CD8-positive, alpha-beta memory T cell (primary cell): ENCODE measurements around the gene UGT1A5. TPM values are rescaled to one million over a fixed set of nuclear protein-coding genes. Genes with fewer than 3 reads are reported as not detected.

ENCODE experiments used
- CTCF ChIA-PET: fragments of 350-600 bp; sonication (Branson Sonifier 250); formaldehyde crosslinking; loops from one replicate; lab custom pipeline; 2021; ENCODE audit warnings: antibody characterized with exemption; lab: Charles Lee
- POLR2A ChIA-PET: fragments of 350-600 bp; sonication (Branson Sonifier 250); formaldehyde crosslinking; loops from one replicate; lab custom pipeline; 2021; ENCODE audit warnings: antibody characterized with exemption; lab: Charles Lee
- DNase-seq, 5 donors: peaks; one replicate each; pipeline versions ENCODE4 v3.0.0 to v3.0.0-alpha.2; 2020 to 2022; ENCODE audit warnings: mixed read lengths in 1 of 5
- H3K27ac ChIP-seq: one replicate; pipeline ENCODE4 v1.7.0; 2013; ENCODE audit warnings: low read depth, mild to moderate bottlenecking, low read length, moderate library complexity
- H3K27me3 ChIP-seq: 2 replicates; pipeline ENCODE4 v1.7.0; 2013; ENCODE audit warnings: low read length, mild to moderate bottlenecking; ENCODE audit not compliant: insufficient read depth, poor library complexity, severe bottlenecking
- H3K36me3 ChIP-seq: 2 replicates; pipeline ENCODE4 v1.7.0; 2013; ENCODE audit warnings: mild to moderate bottlenecking, low read length, moderate library complexity; ENCODE audit not compliant: insufficient read depth
- H3K4me1 ChIP-seq: 2 replicates; pipeline ENCODE4 v1.7.0; 2013; ENCODE audit warnings: mild to moderate bottlenecking, low read length, moderate library complexity; ENCODE audit not compliant: insufficient read depth
- H3K4me3 ChIP-seq: 2 replicates; pipeline ENCODE4 v1.7.0; 2013; ENCODE audit warnings: mild to moderate bottlenecking, low read length
- H3K9me3 ChIP-seq: 2 replicates; pipeline ENCODE4 v1.7.0; 2013; ENCODE audit warnings: mild to moderate bottlenecking, low read length
- H3K27ac Mint-ChIP-seq, 8 donors: one replicate each; pipeline ENCODE4 v1.8.0; 2020 to 2021; ENCODE audit warnings: mixed read lengths in 8 of 8, mild to moderate bottlenecking in 6 of 8, inconsistent platforms in 3 of 8, moderate library complexity in 3 of 8
- H3K27me3 Mint-ChIP-seq, 2 donors: one replicate each; pipeline ENCODE4 v1.8.0; 2020 to 2021; ENCODE audit warnings: mixed read lengths in 2 of 2, mild to moderate bottlenecking in 1 of 2, moderate library complexity in 1 of 2
- H3K36me3 Mint-ChIP-seq, 3 donors: one replicate each; pipeline ENCODE4 v1.8.0; 2020 to 2021; ENCODE audit warnings: mixed read lengths in 3 of 3, inconsistent platforms in 1 of 3, mild to moderate bottlenecking in 1 of 3
- H3K4me1 Mint-ChIP-seq, 3 donors: one replicate each; pipeline ENCODE4 v1.8.0; 2020 to 2021; ENCODE audit warnings: mixed read lengths in 3 of 3, inconsistent platforms in 1 of 3, mild to moderate bottlenecking in 1 of 3
- H3K4me3 Mint-ChIP-seq, 7 donors: one replicate each; pipeline ENCODE4 v1.8.0; 2020 to 2021; ENCODE audit warnings: mixed read lengths in 7 of 7, mild to moderate bottlenecking in 6 of 7, moderate library complexity in 4 of 7, inconsistent platforms in 2 of 7
- H3K9me3 Mint-ChIP-seq, 5 donors: one replicate each; pipeline ENCODE4 v1.8.0; 2020 to 2022; ENCODE audit warnings: mixed read lengths in 5 of 5, mild to moderate bottlenecking in 3 of 5, moderate library complexity in 2 of 5, inconsistent platforms in 1 of 5
- polyA plus RNA-seq: library from polyadenylated mRNA; unstranded; fragments of 300-500 nt; fragmentation: Illumina TruSeq; gene quantifications from one replicate; pipeline ENCODE4 v1.2.3, GENCODE V29; 2021
- total RNA-seq, 2 experiments: library from RNA; stranded (reverse); gene quantifications; one replicate each; pipeline ENCODE4 v1.2.3, GENCODE V29; 2021

Gene UGT1A5
- total and polyA plus RNA-seq, 3 experiments from 2014 or later: not detected

- H3K27ac ChIP-seq: no peak overlapping the region
- ChIA-PET CTCF (no interaction called here), POLR2A (no interaction called here)
- no peaks in the 10 kb centered on the region for H3K4me1 ChIP-seq
- Mint-ChIP-seq H3K9me3 (peaks cover 0 to 2% (median 0%) of the 10 kb centered on the region in 5 donors), H3K4me3 (no peak overlapping the region), H3K27ac (no peak overlapping the region), H3K4me1 (no peaks in the 10 kb centered on the region), H3K27me3 (peaks cover 10 to 37% of the 10 kb centered on the region in 2 donors), H3K36me3 (no peaks in the 10 kb centered on the region)
- no peaks in the 10 kb centered on the region for H3K36me3 ChIP-seq
- H3K4me3 ChIP-seq: no peak overlapping the region
- DNase-seq: no peak
- H3K27me3 ChIP-seq: no peaks in the 10 kb centered on the region
- H3K9me3 ChIP-seq: no peaks in the 10 kb centered on the region
These were observed 56.6 kb downstream of the UGT1A5 start for GRCh38 chr2:233769260-233769659.

GRCh38 chr2:233772153-233772552 is 59.4 kb downstream of the UGT1A5 start:
- CTCF ChIA-PET: no interaction called here
- H3K4me1 Mint-ChIP-seq: no peaks in the 10 kb centered on the region

GRCh38 chr2:233772583-233772982 is 59.9 kb downstream of the UGT1A5 start:
- Mint-ChIP-seq H3K27ac (no peak overlapping the region), H3K4me1 (no peaks in the 10 kb centered on the region), H3K27me3 (peaks cover 3 to 29% of the 10 kb centered on the region in 2 donors), H3K36me3 (peaks cover 0 to 9% (median 0%) of the 10 kb centered on the region in 3 donors), H3K9me3 (peaks cover 0 to 8% (median 1%) of the 10 kb centered on the region in 5 donors), H3K4me3 (no peak overlapping the region)
- H3K36me3 ChIP-seq: no peaks in the 10 kb centered on the region
- H3K4me3 ChIP-seq: no peak overlapping the region
- no peaks in the 10 kb centered on the region for H3K9me3 ChIP-seq
- H3K4me1 ChIP-seq: no peaks in the 10 kb centered on the region
- ChIA-PET POLR2A (no interaction called here), CTCF (no interaction called here)
- no peak overlapping the region for H3K27ac ChIP-seq
- DNase-seq: no peak
- no peaks in the 10 kb centered on the region for H3K27me3 ChIP-seq

More at GRCh38 chr2:233772153-233772552, 59.4 kb downstream of the UGT1A5 start:
- POLR2A ChIA-PET: no interaction called here
- no peak overlapping the region for H3K4me3 Mint-ChIP-seq
- Histone ChIP-seq H3K4me1 (no peaks in the 10 kb centered on the region), H3K36me3 (no peaks in the 10 kb centered on the region), H3K27ac (no peak overlapping the region), H3K27me3 (no peaks in the 10 kb centered on the region), H3K4me3 (no peak overlapping the region), H3K9me3 (no peaks in the 10 kb centered on the region)
- peaks cover 0 to 8% (median 1%) of the 10 kb centered on the region in 5 donors for H3K9me3 Mint-ChIP-seq
- DNase-seq: no peak
- H3K27ac Mint-ChIP-seq: no peak overlapping the region
- peaks cover 5 to 28% of the 10 kb centered on the region in 2 donors for H3K27me3 Mint-ChIP-seq
- peaks cover 0 to 9% (median 0%) of the 10 kb centered on the region in 3 donors for H3K36me3 Mint-ChIP-seq

- Mint-ChIP-seq H3K27ac (no peak overlapping the region), H3K27me3 (peaks cover 8 to 39% of the 10 kb centered on the region in 2 donors), H3K4me1 (no peaks in the 10 kb centered on the region), H3K4me3 (no peak overlapping the region), H3K9me3 (peaks cover 0 to 8% (median 3%) of the 10 kb centered on the region in 5 donors), H3K36me3 (peaks cover 0 to 13% (median 0%) of the 10 kb centered on the region in 3 donors)
- no peak overlapping the region for H3K27ac ChIP-seq
- no peaks in the 10 kb centered on the region for H3K9me3 ChIP-seq
- CTCF ChIA-PET: no interaction called here
- no peaks in the 10 kb centered on the region for H3K27me3 ChIP-seq
- no peaks in the 10 kb centered on the region for H3K4me1 ChIP-seq
- no peak overlapping the region for H3K4me3 ChIP-seq
- POLR2A ChIA-PET: no interaction called here
- no peak for DNase-seq
- no peaks in the 10 kb centered on the region for H3K36me3 ChIP-seq
These were observed 61.1 kb downstream of the UGT1A5 start for GRCh38 chr2:233773854-233774253.

- Histone ChIP-seq H3K4me3 (no peak overlapping the region), H3K9me3 (no peaks in the 10 kb centered on the region), H3K27me3 (no peaks in the 10 kb centered on the region), H3K4me1 (no peaks in the 10 kb centered on the region), H3K36me3 (no peaks in the 10 kb centered on the region), H3K27ac (no peak overlapping the region)
- no peak for DNase-seq
- Mint-ChIP-seq H3K4me1 (no peaks in the 10 kb centered on the region), H3K9me3 (peaks cover 0 to 8% (median 3%) of the 10 kb centered on the region in 5 donors), H3K27ac (no peak overlapping the region), H3K27me3 (peaks cover 9 to 48% of the 10 kb centered on the region in 2 donors), H3K36me3 (peaks cover 0 to 13% (median 0%) of the 10 kb centered on the region in 3 donors), H3K4me3 (no peak overlapping the region)
- POLR2A ChIA-PET: no interaction called here
- CTCF ChIA-PET: no interaction called here
These were observed 62.7 kb downstream of the UGT1A5 start for GRCh38 chr2:233775414-233775813.

GRCh38 chr2:233778030-233778429 is 65.3 kb downstream of the UGT1A5 start, which contains the start of gene MROH2A:
MROH2A (plus strand) TSS chr2:233778330; CDS start chr2:233779359, 1,029 bp downstream.
- Mint-ChIP-seq H3K4me3 (no peak within 1 kb of the TSS), H3K27ac (no peak within 1 kb of the TSS), H3K36me3 (peaks cover 0 to 13% (median 0%) of the 10 kb centered on the region in 3 donors), H3K4me1 (no peaks in the 10 kb centered on the region), H3K9me3 (peaks cover 0 to 8% (median 3%) of the 10 kb centered on the region in 5 donors), H3K27me3 (peaks cover 12 to 56% of the 10 kb centered on the region in 2 donors)
- Histone ChIP-seq H3K36me3 (no peaks in the 10 kb centered on the region), H3K9me3 (no peaks in the 10 kb centered on the region), H3K4me3 (no peak within 1 kb of the TSS), H3K4me1 (no peaks in the 10 kb centered on the region), H3K27me3 (no peaks in the 10 kb centered on the region), H3K27ac (no peak within 1 kb of the TSS)
- DNase-seq: no peak
- CTCF ChIA-PET: no interaction called here
- POLR2A ChIA-PET: no interaction called here

GRCh38 chr2:233779722-233780121 is 67.0 kb downstream of the UGT1A5 start:
- H3K27ac Mint-ChIP-seq: no peak overlapping the region
- H3K36me3 Mint-ChIP-seq: peaks cover 0 to 13% (median 0%) of the 10 kb centered on the region in 3 donors
- H3K4me1 Mint-ChIP-seq: no peaks in the 10 kb centered on the region
- Histone ChIP-seq H3K4me1 (no peaks in the 10 kb centered on the region), H3K36me3 (no peaks in the 10 kb centered on the region), H3K4me3 (no peak overlapping the region), H3K27ac (no peak overlapping the region), H3K27me3 (no peaks in the 10 kb centered on the region), H3K9me3 (no peaks in the 10 kb centered on the region)
- ChIA-PET CTCF (no interaction called here), POLR2A (no interaction called here)
- peaks cover 22 to 65% of the 10 kb centered on the region in 2 donors for H3K27me3 Mint-ChIP-seq
- no peak overlapping the region for H3K4me3 Mint-ChIP-seq
- no peak for DNase-seq
- H3K9me3 Mint-ChIP-seq: peaks cover 0 to 8% (median 3%) of the 10 kb centered on the region in 5 donors

- CTCF ChIA-PET: no interaction called here
- H3K4me1 ChIP-seq: no peaks in the 10 kb centered on the region
These were observed 68.1 kb downstream of the UGT1A5 start for GRCh38 chr2:233780771-233781170.

More at GRCh38 chr2:233780771-233781170, 68.1 kb downstream of the UGT1A5 start:
- Mint-ChIP-seq H3K27me3 (peaks cover 26 to 63% of the 10 kb centered on the region in 2 donors), H3K4me1 (no peaks in the 10 kb centered on the region), H3K4me3 (no peak overlapping the region), H3K36me3 (peaks cover 0 to 12% (median 0%) of the 10 kb centered on the region in 3 donors), H3K27ac (no peak overlapping the region), H3K9me3 (peaks cover 0 to 3% (median 2%) of the 10 kb centered on the region in 5 donors)
- no peak overlapping the region for H3K27ac ChIP-seq
- POLR2A ChIA-PET: no interaction called here
- H3K27me3 ChIP-seq: no peaks in the 10 kb centered on the region
- no peaks in the 10 kb centered on the region for H3K9me3 ChIP-seq
- no peak overlapping the region for H3K4me3 ChIP-seq
- H3K36me3 ChIP-seq: no peaks in the 10 kb centered on the region
- DNase-seq: no peak
